ENCODE results near the gene TUFT1. TPM values are rescaled to one million over a fixed set of nuclear protein-coding genes. Genes with fewer than 3 reads are reported as not detected.

Gene TUFT1
- total and polyA plus RNA-seq, 9 of the 15 experiments (the other 6 are each of a cell fraction or from before 2014, with no cell fraction given): 0.54 to 2.0 (median 1.7) TPM

DNA sequence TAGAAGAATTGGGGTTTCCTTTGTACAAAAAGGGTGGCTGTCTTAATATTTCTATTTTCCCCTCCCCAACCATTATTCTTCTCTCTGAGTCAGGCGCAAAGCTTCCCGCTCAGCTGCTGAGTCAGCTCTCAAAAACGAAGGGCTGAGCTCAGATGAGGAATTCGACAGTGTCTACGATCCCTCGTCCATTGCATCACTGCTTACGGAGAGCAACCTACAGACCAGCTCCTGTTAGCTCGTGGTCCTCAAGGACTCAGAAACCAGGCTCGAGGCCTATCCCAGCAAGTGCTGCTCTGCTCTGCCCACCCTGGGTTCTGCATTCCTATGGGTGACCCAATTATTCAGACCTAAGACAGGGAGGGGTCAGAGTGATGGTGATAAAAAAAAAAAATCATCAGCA, 3.0 kb upstream of the TUFT1 start (continued):
- TF ChIP-seq REST (IDR thresholded peaks at IDR 0.05; ENCODE audit: borderline replicate concordance) (no peak), REST (CRISPR knock-in tag; IDR thresholded peaks at IDR 0.05; ENCODE audit: low read depth) (no peak), PYGO2 (tag; IDR thresholded peaks at IDR 0.05) (no peak), ZNF165 (CRISPR knock-in tag; IDR thresholded peaks at IDR 0.05; ENCODE audit: borderline replicate concordance) (no peak), NFE2L1 (tag; IDR thresholded peaks at IDR 0.05; ENCODE audit: borderline replicate concordance, low read depth) (no peak), KLF1 (tag; IDR thresholded peaks at IDR 0.05) (no peak), ZNF551 (CRISPR knock-in tag; IDR thresholded peaks at IDR 0.05) (no peak), CXXC5 (CRISPR knock-in tag; IDR thresholded peaks at IDR 0.05) (no peak), ZNF239 (CRISPR knock-in tag; IDR thresholded peaks at IDR 0.05) (no peak), MAFF (IDR thresholded peaks at IDR 0.05; ENCODE audit: low read length) (peak; percentile 67), MTA3 (IDR thresholded peaks at IDR 0.05; ENCODE audit: borderline replicate concordance) (no peak), BACH1 (tag; IDR thresholded peaks at IDR 0.05) (peak; percentile 46; the same call in 1 of the 2 replicates), CEBPG (CRISPR knock-in tag; IDR thresholded peaks at IDR 0.05) (peak; percentile 91), CEBPG (tag; conservative IDR thresholded peaks at IDR 0.05 in 1 of 2, IDR thresholded peaks at IDR 0.05 in 1 of 2) (peak; percentile 76 to 90), ERF (CRISPR knock-in tag; IDR thresholded peaks at IDR 0.05) (no peak), ZNF584 (CRISPR knock-in tag; IDR thresholded peaks at IDR 0.05; ENCODE audit: low read depth) (0 out of 2 replicates have a peak, but pooled peaks have one; percentile 43)
- TF ChIP-seq, protein P1, sequence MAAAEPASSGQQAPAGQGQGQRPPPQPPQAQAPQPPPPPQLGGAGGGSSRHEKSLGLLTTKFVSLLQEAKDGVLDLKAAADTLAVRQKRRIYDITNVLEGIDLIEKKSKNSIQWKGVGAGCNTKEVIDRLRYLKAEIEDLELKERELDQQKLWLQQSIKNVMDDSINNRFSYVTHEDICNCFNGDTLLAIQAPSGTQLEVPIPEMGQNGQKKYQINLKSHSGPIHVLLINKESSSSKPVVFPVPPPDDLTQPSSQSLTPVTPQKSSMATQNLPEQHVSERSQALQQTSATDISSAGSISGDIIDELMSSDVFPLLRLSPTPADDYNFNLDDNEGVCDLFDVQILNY (CRISPR knock-in tag; IDR thresholded peaks at IDR 0.05): no peak

All from K562 (cell line).